Right cardiac atrium (tissue), 5 donors: ENCODE data around the gene OCA2. TPM values are rescaled to one million over a fixed set of nuclear protein-coding genes. Genes with fewer than 3 reads are reported as not detected.
"Not testable (repeated sequence)": the region's sequence is repeated elsewhere in the genome, so short reads cannot be mapped to it uniquely, and the experiment has no call there.

Source experiments
- ATAC-seq, 2 donors: fragments of 200-7000 bp; cut with Tn5 transposase; one replicate each; pipeline versions ENCODE4 v1.8.0 to v1.9.1; 2020; ENCODE audit warnings: moderate library complexity in 2 of 2, mild to moderate bottlenecking in 1 of 2
- DNase-seq, 3 donors: peaks; one replicate each; pipeline ENCODE4 v3.0.0-alpha.2; 2020
- H3K27ac ChIP-seq: one replicate; pipeline ENCODE4 v1.5.1; 2013; ENCODE audit warnings: mild to moderate bottlenecking, low read length, control low read depth, moderate library complexity
- H3K27me3 ChIP-seq: one replicate; pipeline ENCODE4 v1.6.1; 2013; ENCODE audit not compliant: control insufficient read depth, insufficient read depth
- H3K4me1 ChIP-seq: one replicate; pipeline ENCODE4 v1.6.1; 2013; ENCODE audit warnings: low read length; ENCODE audit not compliant: control insufficient read depth, insufficient read depth
- H3K4me3 ChIP-seq: one replicate; pipeline ENCODE4 v1.5.1; 2013; ENCODE audit warnings: low read length, control low read depth
- H3K9me3 ChIP-seq: one replicate; pipeline ENCODE4 v1.6.1; 2013; ENCODE audit warnings: low read length; ENCODE audit not compliant: control insufficient read depth
- WGBS: extraction: QIAGEN DNeasy Blood & Tissue Kit; methylation state at CpG from one replicate; pipeline ENCODE4 v1.1.7; 2013; 5-methylcytosine and 5-hydroxymethylcytosine counted together
- intact Hi-C, 4 donors: fragments of 100-400 bp; cut with DNase I; formaldehyde crosslinking; loops; one replicate each; pipeline versions ENCODE4 v1.11.0 to v1.14.0; 2022 to 2023
- polyA plus RNA-seq: library from polyadenylated mRNA; stranded (reverse); fragments of 200-250 nt; gene quantifications from one replicate; pipeline ENCODE4 v1.2.3, GENCODE V29; 2013
- total RNA-seq, 4 donors: library from RNA; stranded (reverse); fragmentation: NEBNext Ultra II Directional; extraction: Animal tissue kit (Norgen Biotek cat#: 25700); gene quantifications; one replicate each; pipeline ENCODE4 v1.2.1, GENCODE V29; 2021
- donor health status: healthy with polysubstance abuse.
- donor health status: DM: no; HTN: yes; CAD: no.
- donor health status: DM: no; HTN: no; CAD: no.
- donor health status: DM: no; HTN: yes; CAD: no; lungs with severe emphysema.
- donor health status: DM: yes; HTN: yes; CAD: no.

OCA2 gene
- total and polyA plus RNA-seq, 5 donors, result 0.29 to 1.2 (median 0.50) TPM

- intact Hi-C loops, result no loop called here
- H3K4me1 ChIP-seq, result no peaks in the 10 kb centered on the region
- H3K4me3 ChIP-seq, result no peak overlapping the region
- no peak overlapping the region for H3K27ac ChIP-seq
- ATAC-seq, result no peak
- H3K9me3 ChIP-seq, result no peaks in the 10 kb centered on the region
- no peak for DNase-seq
- H3K27me3 ChIP-seq, result no peaks in the 10 kb centered on the region
- 73% methylated on average over 4 of the region's 4 CpGs for WGBS
Observed at GRCh38 chr15:27851858-27852210, 247.3 kb downstream of the OCA2 start.

- intact Hi-C loops, result no loop called here
- Histone ChIP-seq H3K4me1 (no peaks in the 10 kb centered on the region), H3K27ac (no peak overlapping the region), H3K9me3 (no peaks in the 10 kb centered on the region), H3K4me3 (no peak overlapping the region), H3K27me3 (no peaks in the 10 kb centered on the region)
- 79% methylated on average over 17 of the region's 17 CpGs for WGBS
- ATAC-seq, result no peak
- no peak for DNase-seq
Observed at GRCh38 chr15:27850981-27851857, 247.9 kb downstream of the OCA2 start.

- no peak overlapping the region for H3K4me3 ChIP-seq
- H3K9me3 ChIP-seq, result no peaks in the 10 kb centered on the region
- H3K4me1 ChIP-seq, result no peaks in the 10 kb centered on the region
- WGBS, result 77% methylated on average over 5 of the region's 5 CpGs
- H3K27me3 ChIP-seq, result no peaks in the 10 kb centered on the region
- DNase-seq, result no peak
- H3K27ac ChIP-seq, result no peak overlapping the region
- no peak for ATAC-seq
- intact Hi-C loops, result no loop called here
Observed at GRCh38 chr15:27850050-27850449, 249.1 kb downstream of the OCA2 start.

- DNase-seq, H3K27me3 ChIP-seq, H3K27ac ChIP-seq, H3K4me3 ChIP-seq, ATAC-seq, H3K4me1 ChIP-seq, H3K9me3 ChIP-seq, intact Hi-C loops: not testable (repeated sequence)
- WGBS, result 80% methylated on average over 5 of the region's 5 CpGs
Observed at GRCh38 chr15:27848936-27849335, 250.2 kb downstream of the OCA2 start.

- 85% methylated on average over 15 of the region's 15 CpGs for WGBS
- no peak for DNase-seq
- no peaks in the 10 kb centered on the region for H3K27me3 ChIP-seq
- no peak overlapping the region for H3K27ac ChIP-seq
- no peaks in the 10 kb centered on the region for H3K4me1 ChIP-seq
- intact Hi-C loops, result no loop called here
- no peak overlapping the region for H3K4me3 ChIP-seq
- H3K9me3 ChIP-seq, result no peaks in the 10 kb centered on the region
- ATAC-seq, result no peak
Observed at GRCh38 chr15:27847775-27848710, 251.1 kb downstream of the OCA2 start.

- ATAC-seq (no peak), DNase-seq (no peak)
- intact Hi-C loops, result no loop called here
- WGBS, result 76% methylated on average over 10 of the region's 10 CpGs
- no peaks in the 10 kb centered on the region for H3K9me3 ChIP-seq
- no peak overlapping the region for H3K27ac ChIP-seq
- no peaks in the 10 kb centered on the region for H3K4me1 ChIP-seq
- H3K4me3 ChIP-seq, result no peak overlapping the region
- no peaks in the 10 kb centered on the region for H3K27me3 ChIP-seq
Observed at GRCh38 chr15:27846722-27847395, 252.3 kb downstream of the OCA2 start.

- WGBS, result 86% methylated on average over 21 of the region's 21 CpGs
Observed at GRCh38 chr15:27845535-27846369, 253.4 kb downstream of the OCA2 start.

GRCh38 chr15:27844018-27844666 lies 255.0 kb downstream of the OCA2 start:
- Histone ChIP-seq H3K27me3 (no peaks in the 10 kb centered on the region), H3K27ac (no peak overlapping the region), H3K4me3 (no peak overlapping the region), H3K9me3 (no peaks in the 10 kb centered on the region), H3K4me1 (no peaks in the 10 kb centered on the region)
- 73% methylated on average over 13 of the region's 13 CpGs for WGBS
- no peak for DNase-seq
- intact Hi-C loops, result no loop called here
- no peak for ATAC-seq

More at GRCh38 chr15:27845535-27846369, 253.4 kb downstream of the OCA2 start:
- Histone ChIP-seq H3K27ac (no peak overlapping the region), H3K4me3 (no peak overlapping the region), H3K4me1 (no peaks in the 10 kb centered on the region), H3K9me3 (no peaks in the 10 kb centered on the region), H3K27me3 (no peaks in the 10 kb centered on the region)
- intact Hi-C loops, result no loop called here
- DNase-seq (no peak), ATAC-seq (no peak)

- DNase-seq (no peak), ATAC-seq (no peak)
- Histone ChIP-seq H3K27ac (no peak overlapping the region), H3K4me1 (no peaks in the 10 kb centered on the region), H3K4me3 (no peak overlapping the region), H3K27me3 (no peaks in the 10 kb centered on the region), H3K9me3 (no peaks in the 10 kb centered on the region)
- 90% methylated on average over 3 of the region's 3 CpGs for WGBS
- intact Hi-C loops, result no loop called here
Observed at GRCh38 chr15:27843146-27843545, 256.0 kb downstream of the OCA2 start.

- DNase-seq, result no peak
- intact Hi-C loops, result no loop called here
- no peak overlapping the region for H3K27ac ChIP-seq
Observed at GRCh38 chr15:27842526-27842925, 256.6 kb downstream of the OCA2 start.

More at GRCh38 chr15:27842526-27842925, 256.6 kb downstream of the OCA2 start:
- Histone ChIP-seq H3K27me3 (no peaks in the 10 kb centered on the region), H3K4me3 (no peak overlapping the region), H3K4me1 (no peaks in the 10 kb centered on the region), H3K9me3 (no peaks in the 10 kb centered on the region)
- 88% methylated on average over 3 of the region's 3 CpGs for WGBS
- ATAC-seq, result no peak
